GM18867 (cell line): ENCODE results near the gene CAVIN2.

Source experiments
- ATAC-seq: cut with Tn5 transposase; IDR thresholded peaks from one replicate; pipeline ENCODE4 v1.9.1; 2021; ENCODE audit warnings: mild to moderate bottlenecking, moderate library complexity; ENCODE audit not compliant: unreplicated experiment

CAVIN2 gene, protein sequence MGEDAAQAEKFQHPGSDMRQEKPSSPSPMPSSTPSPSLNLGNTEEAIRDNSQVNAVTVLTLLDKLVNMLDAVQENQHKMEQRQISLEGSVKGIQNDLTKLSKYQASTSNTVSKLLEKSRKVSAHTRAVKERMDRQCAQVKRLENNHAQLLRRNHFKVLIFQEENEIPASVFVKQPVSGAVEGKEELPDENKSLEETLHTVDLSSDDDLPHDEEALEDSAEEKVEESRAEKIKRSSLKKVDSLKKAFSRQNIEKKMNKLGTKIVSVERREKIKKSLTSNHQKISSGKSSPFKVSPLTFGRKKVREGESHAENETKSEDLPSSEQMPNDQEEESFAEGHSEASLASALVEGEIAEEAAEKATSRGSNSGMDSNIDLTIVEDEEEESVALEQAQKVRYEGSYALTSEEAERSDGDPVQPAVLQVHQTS

DNA sequence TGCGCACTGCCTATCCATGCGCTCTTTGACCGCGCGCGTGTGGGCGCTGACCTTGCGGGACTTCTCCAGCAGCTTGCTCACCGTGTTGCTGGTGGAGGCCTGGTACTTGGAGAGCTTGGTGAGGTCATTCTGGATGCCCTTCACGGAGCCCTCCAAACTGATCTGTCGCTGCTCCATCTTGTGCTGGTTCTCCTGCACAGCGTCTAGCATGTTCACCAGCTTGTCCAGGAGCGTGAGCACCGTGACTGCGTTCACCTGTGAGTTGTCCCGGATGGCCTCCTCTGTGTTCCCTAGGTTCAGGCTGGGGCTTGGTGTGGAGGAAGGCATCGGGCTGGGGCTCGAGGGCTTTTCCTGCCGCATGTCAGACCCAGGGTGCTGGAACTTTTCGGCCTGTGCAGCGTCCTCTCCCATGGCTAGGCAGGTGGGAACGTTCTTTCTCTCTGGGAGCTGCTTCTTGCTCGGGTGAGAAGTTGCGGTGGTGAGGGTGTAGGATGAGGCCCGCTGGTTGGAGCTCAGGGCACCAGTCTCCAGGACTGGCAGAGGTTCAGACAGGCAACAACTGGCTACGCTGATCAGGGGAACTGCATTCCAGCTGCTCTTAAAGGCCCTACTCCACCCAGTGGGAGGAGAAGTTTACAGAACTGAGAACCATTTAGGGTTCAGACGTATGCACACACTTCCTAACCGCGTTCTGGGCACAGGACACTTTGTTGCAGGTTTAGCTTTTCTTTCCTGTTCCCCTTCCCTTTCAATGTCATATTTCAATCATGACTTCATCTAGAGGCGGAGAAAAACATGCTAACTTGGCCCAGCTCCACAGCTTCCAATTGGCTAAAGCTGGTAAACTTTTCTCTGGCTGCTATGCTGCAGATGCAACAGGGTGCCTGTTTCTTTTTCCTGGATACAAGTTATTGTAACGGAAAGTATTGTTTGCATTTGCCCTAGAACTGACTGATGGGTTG is at the start of gene CAVIN2:
Gene CAVIN2 (minus strand): TSS at position 574 of the 962 bp plus-strand sequence. CDS start 163 bp downstream, at position 411.
- peak; percentile 64 for ATAC-seq

DNA sequence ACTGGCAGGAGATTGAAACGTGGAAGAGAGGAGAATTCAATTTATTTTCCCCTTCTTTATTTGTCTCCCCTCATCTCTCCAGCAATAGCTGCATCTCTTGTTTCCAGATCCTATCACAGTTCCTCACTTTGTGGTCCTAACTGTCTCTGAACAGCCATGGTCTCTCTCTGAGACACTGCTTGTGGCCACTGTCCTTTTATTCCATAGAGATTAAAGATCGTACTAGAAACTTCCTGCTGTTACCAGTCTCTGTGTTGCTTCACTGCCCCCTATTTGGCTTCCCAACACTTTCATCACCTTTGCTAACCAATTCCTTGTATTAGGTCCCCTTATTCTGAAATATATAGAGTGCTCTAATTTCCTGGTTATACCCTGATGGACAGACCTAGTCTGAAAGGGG is 48.9 kb upstream of the CAVIN2 start:
- no peak for ATAC-seq

- ATAC-seq = no peak
Measured at GRCh38 chr2:191895195-191895594, 48.3 kb upstream of the CAVIN2 start.

DNA sequence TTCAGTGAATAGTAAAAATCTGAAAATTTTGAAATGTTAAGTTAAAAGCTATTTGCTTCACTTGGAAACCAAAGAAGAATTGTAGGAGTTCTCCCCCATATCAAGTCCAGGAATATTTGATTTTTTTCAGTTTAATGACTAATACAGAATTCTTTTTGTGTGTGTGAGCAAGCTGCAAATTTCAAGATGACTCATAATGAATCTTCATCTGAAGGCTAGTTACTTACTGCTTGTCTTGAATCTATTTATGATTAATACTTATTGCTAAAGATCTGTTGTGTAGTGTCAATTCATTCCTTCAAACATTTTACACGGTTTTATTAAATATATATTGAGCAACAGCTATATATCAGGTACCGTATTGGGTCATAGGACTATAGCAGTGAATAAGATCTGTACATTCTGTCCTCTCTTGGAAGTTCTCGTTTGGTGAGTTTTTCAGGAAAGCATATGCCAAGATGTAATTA is 47.8 kb upstream of the CAVIN2 start:
- peak; percentile 71 for ATAC-seq

DNA sequence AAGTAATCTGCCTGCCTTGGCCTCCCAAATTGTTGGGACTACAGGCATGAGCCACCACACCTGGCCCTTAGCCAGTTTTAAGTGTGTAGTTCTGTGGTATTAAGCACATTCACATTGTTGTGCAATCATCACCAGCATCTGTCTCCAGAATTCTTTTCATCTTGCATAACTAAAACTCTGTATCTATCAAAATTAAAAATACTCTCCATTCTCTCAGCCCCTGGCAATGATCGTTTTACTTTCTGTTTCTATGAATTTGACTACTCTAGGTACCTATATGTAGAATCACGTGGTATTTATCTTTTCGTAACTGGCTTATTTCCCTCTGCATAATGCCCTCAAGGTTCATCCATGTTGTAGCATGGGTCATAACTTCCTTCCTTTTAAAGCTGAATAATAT is 45.5 kb upstream of the CAVIN2 start:
- ATAC-seq = no peak

GRCh38 chr2:191891656-191892055 is 44.8 kb upstream of the CAVIN2 start:
- no peak for ATAC-seq

GRCh38 chr2:191889931-191890330 is 43.0 kb upstream of the CAVIN2 start:
- ATAC-seq = no peak

DNA sequence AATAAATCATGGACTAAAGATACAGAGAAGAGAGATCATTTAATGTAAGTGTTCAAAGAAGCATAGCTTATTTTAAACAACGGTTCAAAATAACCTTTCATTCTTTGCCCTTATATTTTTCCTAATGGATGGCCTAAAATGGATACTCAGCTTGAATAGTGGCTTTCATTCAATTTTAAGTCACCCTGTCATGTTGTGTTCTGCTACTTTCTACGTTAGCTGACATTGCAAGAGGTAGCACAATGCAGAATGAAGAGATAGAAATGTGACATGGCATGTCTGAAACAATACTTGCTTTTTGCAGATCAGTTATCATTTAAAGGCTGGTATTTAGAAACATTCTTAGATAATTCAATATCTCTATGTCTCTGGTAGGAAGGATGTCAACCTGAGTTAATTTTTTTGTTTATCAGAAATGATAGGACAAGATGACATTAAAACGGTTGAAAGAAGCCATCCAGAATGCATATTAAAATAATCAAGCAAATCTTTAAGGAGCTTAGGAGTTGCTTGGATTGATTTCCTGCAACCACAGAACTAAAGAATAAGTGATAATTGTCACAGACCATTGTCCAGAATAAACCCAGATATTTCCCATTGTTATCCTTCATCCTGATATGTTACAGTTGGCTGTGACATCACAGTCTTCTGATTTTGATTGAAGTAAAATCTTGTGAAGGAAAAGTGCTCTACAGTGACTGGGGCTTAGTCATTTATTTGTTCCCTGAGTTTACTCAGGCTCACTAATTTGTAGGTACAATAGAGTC is 41.7 kb upstream of the CAVIN2 start:
- ATAC-seq = no peak

DNA sequence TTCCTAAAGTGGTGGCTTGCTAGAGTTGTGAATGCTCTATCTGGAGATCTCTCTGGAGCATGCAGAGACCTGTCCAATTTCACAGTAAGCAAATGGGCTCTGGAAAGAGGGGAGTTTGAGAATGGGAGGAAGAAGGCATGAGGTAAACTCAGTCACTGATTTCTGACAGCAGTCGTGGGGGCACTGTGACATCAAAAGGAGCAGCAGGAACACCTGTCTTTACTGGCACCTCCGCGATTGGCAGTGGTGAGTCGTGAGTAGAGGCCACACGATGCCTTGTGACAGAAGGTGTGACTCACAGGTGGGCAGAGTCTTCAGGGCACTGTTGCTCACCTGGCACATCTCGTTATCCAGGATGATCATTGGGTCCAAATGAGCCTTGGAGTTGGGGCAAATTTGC is 38.8 kb upstream of the CAVIN2 start:
- ATAC-seq = no peak

GRCh38 chr2:191885098-191885497 is 38.2 kb upstream of the CAVIN2 start:
- ATAC-seq = no peak

GRCh38 chr2:191881982-191882816 is 35.3 kb upstream of the CAVIN2 start:
- ATAC-seq = no peak

DNA sequence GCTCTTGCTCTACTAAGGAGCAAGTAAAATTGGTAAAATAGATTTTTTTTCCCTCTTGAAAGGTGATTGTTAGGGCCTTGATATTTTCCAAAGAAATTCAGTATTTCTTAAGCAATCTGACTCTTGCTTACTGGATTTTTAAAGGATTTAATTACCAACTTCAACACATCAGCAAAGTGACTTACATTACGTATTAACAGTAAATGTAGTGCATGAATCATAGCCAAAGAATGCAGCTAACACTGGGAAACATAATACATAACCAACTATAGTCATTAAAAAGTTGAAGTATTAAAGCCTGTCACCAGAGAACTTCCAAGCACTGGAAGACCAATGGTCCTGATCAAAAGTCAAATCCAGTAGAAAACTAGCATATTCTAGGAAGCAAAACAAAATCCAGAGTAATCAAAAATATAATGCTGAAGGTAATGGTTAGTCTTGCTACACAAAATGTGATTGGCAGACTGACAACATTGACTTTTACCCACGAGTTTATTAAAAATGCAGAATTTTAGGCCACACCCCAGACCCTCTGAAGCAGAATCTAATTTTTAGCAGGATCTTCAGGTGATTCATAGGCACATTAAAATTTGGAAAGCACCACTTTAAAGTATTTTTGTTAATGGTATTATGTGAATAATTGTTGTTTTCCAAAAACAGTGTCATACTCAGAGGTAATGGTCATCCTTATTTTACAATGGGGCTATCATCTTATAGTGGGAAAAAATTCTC is 31.8 kb upstream of the CAVIN2 start:
- ATAC-seq = no peak

GRCh38 chr2:191877875-191878274 is 31.0 kb upstream of the CAVIN2 start:
- no peak for ATAC-seq

DNA sequence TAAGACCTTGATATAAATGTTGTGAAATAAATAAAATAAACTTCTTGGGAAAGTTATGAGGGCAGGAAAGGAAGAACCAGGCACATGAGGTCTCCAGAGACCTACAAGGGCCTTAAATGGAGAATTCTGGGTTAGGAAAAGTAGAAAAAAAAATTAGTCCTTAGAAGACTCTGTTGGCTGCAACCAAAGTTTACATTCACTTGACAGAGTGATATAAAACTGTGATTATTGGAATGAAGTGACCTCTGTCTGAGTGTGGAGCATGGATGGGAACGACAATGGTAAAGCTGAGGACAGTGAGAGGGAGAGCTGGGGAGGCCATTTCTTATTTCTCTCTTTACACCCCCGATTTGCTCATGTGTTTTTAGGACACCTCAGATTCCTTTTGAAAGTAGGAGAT is 29.0 kb upstream of the CAVIN2 start:
- no peak for ATAC-seq

DNA sequence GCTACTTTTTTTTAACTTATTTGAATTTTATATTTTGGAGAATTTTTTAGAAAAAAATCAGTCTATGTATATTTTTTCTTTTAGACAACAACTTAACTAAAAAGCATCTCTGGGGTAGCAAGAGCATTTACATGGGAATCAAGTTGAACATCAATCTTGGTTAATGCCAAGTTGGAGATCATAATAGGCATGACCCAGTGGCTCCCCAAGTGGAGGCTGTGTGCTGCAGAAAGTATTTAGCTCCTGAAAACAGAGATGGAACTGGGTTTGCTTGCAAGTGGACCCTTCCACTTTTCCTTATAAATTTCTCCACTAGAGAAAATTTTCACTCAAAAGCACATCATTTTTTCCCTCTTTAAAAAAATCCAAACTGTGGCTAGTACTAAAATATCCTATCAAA is 23.9 kb upstream of the CAVIN2 start:
- ATAC-seq = no peak

- no peak for ATAC-seq
Measured at GRCh38 chr2:191869781-191870180, 22.9 kb upstream of the CAVIN2 start.

GRCh38 chr2:191869178-191869577 is 22.3 kb upstream of the CAVIN2 start:
- peak; percentile 83 for ATAC-seq

DNA sequence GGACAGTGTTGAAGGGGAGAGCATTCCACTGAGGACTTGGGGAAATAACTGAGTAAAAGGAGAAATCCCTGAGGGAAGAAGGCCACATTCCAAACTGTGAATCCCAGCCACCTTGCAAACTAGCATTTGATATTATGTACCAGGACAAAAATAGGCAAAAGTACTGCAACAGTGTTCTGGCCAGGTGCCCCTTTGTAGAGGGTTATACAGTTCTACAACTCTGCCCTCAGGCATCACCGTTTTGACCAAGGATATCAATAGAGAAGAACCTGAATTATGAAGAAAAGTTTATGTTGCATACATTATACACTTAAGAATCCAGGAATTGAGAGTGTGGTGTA is 20.6 kb upstream of the CAVIN2 start:
- no peak for ATAC-seq
